ENCODE data around the gene FLVCR2.
"Not testable (repeated sequence)": the region's sequence is repeated elsewhere in the genome, so short reads cannot be mapped to it uniquely, and the experiment has no call there.

The FLVCR2 gene

GRCh38 chr14:75600100-75600499, 21.7 kb downstream of the FLVCR2 start:
- DNase-seq: not testable (repeated sequence)

DNA sequence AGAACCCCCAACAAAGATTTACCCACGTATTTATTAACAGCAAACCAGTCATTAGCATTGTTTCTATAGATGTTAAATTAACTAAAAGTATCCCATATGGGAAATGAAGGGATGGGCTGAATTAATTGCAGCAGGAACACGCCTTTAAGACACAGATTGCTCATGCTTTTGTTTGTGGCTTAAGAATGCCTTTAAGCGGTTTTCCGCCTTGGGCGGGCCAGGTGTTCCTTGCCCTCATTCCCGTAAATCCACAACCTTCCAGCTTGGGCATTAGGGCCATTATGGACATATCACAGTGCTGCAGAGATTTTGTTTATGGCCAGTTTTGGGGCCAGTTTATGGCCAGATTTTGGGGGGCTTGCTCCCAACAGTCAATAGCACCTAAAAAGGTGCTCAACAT, 22.6 kb downstream of the FLVCR2 start:
- DNase-seq: not testable (repeated sequence)

DNA sequence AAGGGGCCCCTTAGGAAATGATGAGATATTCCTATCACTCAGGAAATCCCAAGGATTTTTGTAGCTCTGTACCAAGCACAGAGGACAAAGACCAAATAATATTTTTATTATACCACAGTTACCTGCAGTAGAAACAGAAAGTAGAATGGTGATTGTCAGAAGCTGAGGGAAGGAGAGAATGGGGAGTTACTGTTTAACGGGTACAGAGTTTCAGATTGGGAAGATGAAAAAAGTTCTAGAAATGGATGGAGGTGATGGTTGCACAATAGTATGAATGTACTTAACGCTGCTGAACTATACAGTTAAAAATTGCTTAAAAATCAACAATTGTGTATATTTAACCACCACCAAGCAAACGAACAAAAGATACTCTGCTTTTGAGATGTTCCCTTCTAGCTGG, 24.1 kb downstream of the FLVCR2 start:
- no peak for DNase-seq

- no peak for DNase-seq
Measured at GRCh38 chr14:75604979-75605851, 26.8 kb downstream of the FLVCR2 start.

DNA sequence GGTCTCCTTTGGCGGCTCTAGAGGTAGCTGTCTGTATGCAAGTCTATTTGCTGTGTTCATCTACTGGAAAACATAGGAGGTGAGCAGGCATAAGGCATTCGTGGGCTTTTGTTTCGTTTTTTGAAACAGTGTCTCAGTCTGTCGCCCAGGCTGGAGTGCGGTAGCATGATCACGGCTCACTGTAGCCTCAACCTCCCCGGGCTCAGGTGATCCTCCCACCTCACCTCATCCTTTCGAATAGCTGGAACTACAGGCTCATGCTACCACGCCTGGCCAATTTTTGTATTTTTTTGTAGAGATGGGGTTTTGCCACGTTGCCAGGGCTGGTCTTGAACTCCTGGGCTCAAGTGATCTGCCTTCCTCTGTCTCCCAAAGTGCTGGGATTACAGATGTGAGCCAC, 27.5 kb downstream of the FLVCR2 start:
- DNase-seq: no peak

GRCh38 chr14:75607044-75607443, 28.6 kb downstream of the FLVCR2 start:
- DNase-seq: no peak

- DNase-seq: no peak
Measured at GRCh38 chr14:75607842-75608640, 29.6 kb downstream of the FLVCR2 start.

- no peak for DNase-seq
Measured at GRCh38 chr14:75609116-75609515, 30.7 kb downstream of the FLVCR2 start.

DNA sequence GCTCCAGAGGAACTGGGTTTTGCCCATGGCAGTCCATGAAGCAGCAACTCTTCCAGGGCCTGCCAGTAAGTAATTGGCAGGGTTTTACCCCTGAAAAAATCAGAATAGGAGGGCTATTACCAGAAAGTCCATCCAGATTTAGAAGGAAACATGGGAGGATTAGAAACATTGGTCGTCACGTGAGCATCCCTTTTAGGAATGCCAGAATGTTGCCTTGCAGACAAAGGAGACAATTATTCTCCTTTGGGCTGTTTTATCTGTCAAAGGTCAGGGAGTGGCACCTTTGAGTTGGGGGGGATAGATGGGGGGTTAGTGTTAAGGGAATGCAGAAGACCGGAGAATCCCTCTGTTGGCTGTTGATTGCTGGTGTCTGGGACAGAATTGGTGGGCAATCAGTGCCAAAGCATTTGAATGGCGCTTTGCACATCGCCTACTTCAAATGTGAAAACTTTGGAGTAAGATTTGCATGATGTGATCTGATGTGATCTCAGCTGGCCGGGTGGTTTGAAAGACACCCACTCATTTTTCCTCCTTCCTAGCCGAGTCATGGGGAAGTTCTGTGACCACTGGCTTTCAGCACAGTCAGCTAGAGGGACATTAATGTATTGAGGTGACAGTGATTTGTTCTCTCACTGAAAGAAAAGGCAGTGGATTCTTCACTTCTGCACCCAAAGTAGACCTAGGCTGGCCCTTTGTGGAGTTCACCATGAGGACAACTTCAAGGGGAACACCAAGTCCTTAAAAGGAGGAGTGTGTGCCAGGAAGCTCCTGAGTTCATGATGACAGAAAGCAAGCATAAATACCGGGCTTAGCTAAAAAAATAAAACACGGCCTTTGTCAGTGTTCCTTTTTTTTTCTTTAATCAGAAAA, 31.4 kb downstream of the FLVCR2 start:
- no peak for DNase-seq

- DNase-seq: no peak
Measured at GRCh38 chr14:75610834-75611233, 32.4 kb downstream of the FLVCR2 start.

GRCh38 chr14:75612157-75612556, 33.7 kb downstream of the FLVCR2 start:
- DNase-seq: no peak

DNA sequence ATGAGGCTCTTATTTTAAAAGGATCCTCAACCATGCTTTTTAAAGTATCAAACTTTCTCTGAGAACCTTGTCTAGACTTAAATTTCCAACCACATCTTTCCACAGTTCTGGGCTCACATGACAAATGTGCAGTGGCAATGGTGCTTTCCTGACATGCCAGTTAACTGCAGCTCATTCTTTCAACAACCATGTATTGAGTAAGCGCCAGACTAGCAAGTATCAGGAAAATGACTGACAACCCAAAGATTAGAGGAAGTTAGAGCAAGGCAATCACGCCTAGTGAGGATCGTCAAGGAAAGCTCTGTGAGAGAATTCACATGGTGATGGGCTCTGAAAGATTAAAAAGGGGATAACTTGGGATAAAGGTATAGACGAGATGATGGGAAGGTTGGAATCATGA, 35.8 kb downstream of the FLVCR2 start:
- DNase-seq: no peak

DNA sequence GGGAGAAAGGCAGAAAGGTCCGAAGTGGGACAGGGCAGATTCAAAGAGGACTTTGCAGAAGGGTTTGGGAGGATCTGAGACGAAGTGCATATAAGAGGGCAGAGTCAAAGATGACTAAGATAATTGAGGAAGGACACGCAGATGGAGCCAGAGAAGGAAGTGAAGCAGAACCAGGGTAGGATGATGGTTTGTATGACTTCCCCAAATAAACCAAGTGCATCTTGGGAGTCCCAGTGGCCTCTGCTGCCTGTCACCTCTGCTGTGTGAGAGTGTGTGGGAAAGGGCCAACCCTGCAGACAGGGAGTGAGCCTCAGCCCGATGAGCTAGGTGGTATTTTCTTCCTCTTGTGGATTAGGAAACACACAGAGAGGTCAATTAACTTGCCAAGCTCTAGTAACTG, 36.8 kb downstream of the FLVCR2 start:
- DNase-seq: no peak

DNA sequence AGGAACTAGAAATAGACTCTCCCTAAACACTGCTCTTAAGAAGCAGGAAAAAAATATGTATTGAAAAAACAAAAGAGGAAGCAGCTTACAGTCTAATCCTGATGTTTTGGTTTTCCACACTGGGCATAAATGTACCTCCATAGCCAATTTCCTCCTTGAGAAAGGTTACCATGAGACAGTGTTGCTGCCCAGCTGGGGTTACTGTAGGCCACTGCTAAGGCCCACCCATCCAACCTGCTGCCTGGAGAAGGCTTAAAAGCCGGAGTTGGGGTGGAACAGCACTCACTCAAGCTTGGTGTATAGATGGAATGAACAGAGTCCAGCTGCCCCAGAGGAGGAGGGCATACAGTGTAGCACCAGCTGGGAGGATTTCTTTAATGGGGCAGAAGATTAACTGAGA, 41.1 kb downstream of the FLVCR2 start:
- DNase-seq: no peak

GRCh38 chr14:75625034-75625433, 46.6 kb downstream of the FLVCR2 start:
- no peak for DNase-seq

DNA sequence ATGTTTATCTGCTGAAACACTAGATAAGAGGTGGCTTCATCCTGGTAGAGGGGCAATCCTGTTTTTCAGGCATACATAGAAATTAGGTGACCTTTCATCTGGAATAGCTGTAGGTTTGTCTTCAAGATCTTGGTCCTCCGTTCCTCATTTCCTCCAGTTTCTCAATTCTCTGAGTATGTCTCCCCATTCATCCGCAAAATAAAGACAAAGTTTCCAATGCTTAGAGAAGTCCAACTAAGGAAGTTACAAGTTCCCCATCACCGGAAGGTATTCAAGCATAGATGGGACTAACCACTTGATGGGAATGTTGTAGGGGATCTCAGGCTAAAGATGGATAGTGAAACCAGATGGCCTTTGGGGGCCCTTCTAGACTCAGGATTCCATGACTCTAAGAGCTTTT, 48.0 kb downstream of the FLVCR2 start:
- DNase-seq: no peak

GRCh38 chr14:75626863-75627262, 48.4 kb downstream of the FLVCR2 start:
- no peak for DNase-seq

DNA sequence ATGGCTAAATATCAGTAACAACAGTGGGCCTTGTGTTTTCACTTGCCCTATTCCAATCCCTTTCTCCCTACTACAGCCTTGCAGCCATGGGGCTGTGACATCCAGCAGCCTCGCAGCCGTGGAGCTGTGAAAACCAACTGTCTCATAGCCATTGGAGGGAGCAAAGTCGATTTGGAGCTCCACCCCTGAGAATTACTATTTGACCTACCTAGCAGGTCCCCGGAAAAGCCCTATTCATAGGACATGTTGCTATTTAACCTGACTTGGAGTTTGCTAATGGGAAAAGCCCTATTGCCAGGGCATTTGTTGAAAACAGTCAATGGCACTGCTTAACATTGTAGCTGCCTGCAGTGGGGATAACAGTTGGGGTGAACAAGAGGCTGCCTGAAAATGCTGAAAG, 49.0 kb downstream of the FLVCR2 start:
- DNase-seq: no peak

DNA sequence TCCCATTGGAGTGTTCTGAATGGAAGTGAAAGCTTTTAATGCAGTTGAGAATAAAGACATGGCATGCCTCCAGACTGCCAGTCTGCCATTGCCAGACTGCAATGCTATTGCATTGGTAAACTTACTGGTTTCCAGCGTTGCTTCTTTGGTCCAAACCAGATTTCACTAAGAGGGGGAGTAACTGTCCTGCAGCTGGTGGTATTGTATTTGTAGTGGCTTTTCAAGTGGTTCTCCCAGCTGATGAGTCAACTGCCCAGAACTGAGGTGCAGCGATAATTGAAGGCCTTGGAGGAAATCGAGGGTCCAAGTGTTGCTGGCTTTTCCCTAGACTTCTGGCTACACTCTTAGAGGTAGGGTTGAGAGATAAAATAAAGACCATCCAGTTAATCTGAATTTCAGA, 50.4 kb downstream of the FLVCR2 start:
- no peak for DNase-seq

DNA sequence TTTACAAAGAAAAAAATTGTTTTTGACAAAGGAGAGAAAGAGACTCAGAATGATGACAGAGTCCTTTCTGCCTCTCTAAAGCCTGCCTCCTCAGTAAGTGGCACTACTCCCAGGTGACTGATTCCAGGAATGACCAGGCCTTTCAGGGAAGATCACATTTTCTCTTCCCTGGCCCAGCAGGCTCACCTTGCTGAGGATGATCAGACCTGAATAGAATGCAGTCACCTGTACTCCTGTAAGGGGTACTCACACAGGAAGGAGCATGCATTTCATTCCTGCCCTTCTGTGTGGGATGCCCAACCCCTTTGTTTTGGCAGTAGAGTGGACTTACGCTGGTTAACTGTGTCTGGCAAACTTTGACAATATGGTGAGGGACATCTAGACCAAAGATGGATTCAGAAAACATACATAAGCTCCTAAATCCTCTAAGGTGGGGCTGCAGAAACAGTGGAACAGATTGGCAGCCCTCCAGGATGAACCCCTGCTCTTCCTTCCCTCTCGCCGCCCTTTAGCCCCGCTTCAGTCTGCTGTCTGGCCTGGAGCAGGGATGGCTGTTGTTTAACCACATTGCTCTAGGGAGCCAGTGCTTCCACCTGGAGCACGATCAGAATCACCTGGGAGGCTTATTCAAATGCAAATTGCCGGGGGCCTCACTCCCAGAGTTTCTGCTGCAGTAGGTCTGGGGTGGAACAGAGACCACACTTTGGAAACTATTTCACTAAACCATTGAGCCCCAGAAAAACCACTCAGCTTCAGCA, 52.5 kb downstream of the FLVCR2 start:
- DNase-seq: no peak

- DNase-seq: no peak
Measured at GRCh38 chr14:75631453-75631831, 53.0 kb downstream of the FLVCR2 start.

GRCh38 chr14:75634848-75635247, 56.4 kb downstream of the FLVCR2 start:
- no peak for DNase-seq

Data from amniotic stem cell (primary cell).